Liver (tissue), 9 donors: ENCODE measurements around the gene YIPF5. TPM values are rescaled to one million over a fixed set of nuclear protein-coding genes. Genes with fewer than 3 reads are reported as not detected.

ENCODE experiments used
- DNase-seq: peaks from one replicate; pipeline ENCODE4 v3.0.0-alpha.2; 2017; ENCODE audit warnings: low spot score
- H3K27ac ChIP-seq, 2 donors: one replicate each; pipeline ENCODE4 v1.7.0; 2013; ENCODE audit warnings: inconsistent platforms in 2 of 2, low read length in 2 of 2, control low read depth in 1 of 2, low read depth in 1 of 2, mild to moderate bottlenecking in 1 of 2
- H3K27me3 ChIP-seq, 4 donors: one replicate each; pipeline versions ENCODE4 v1.6.1 to v1.7.0; 2013; ENCODE audit warnings: low read length in 3 of 4, inconsistent platforms in 1 of 4, mild to moderate bottlenecking in 1 of 4, moderate library complexity in 1 of 4; ENCODE audit not compliant: control insufficient read depth in 4 of 4, insufficient read depth in 4 of 4
- H3K36me3 ChIP-seq, 4 donors: one replicate each; pipeline versions ENCODE4 v1.6.1 to v1.7.0; 2013; ENCODE audit warnings: low read length in 3 of 4, mild to moderate bottlenecking in 3 of 4, low read depth in 1 of 4, moderate library complexity in 1 of 4; ENCODE audit not compliant: control insufficient read depth in 4 of 4, insufficient read depth in 3 of 4
- H3K4me1 ChIP-seq, 4 donors: one replicate each; pipeline versions ENCODE4 v1.6.1 to v1.7.0; 2013; ENCODE audit warnings: low read length in 3 of 4, mild to moderate bottlenecking in 3 of 4, moderate library complexity in 1 of 4; ENCODE audit not compliant: control insufficient read depth in 4 of 4, insufficient read depth in 4 of 4
- H3K4me3 ChIP-seq, 3 donors: one replicate each; pipeline versions ENCODE4 v1.6.1 to v1.7.0; 2013; ENCODE audit warnings: low read length in 3 of 3, control low read depth in 1 of 3, low read depth in 1 of 3, mild to moderate bottlenecking in 1 of 3
- H3K9ac ChIP-seq, 2 donors: one replicate each; pipeline ENCODE4 v1.7.0; 2013; ENCODE audit warnings: low read length in 2 of 2, mild to moderate bottlenecking in 2 of 2, moderate library complexity in 2 of 2, control low read depth in 1 of 2, low read depth in 1 of 2
- H3K9me3 ChIP-seq, 4 donors: one replicate each; pipeline versions ENCODE4 v1.6.1 to v1.7.0; 2013; ENCODE audit warnings: low read length in 3 of 4; ENCODE audit not compliant: control insufficient read depth in 4 of 4
- EGR1 ChIP-seq, 2 donors: IDR thresholded peaks; 2 replicates each; pipeline ENCODE4 v1.6.1; 2016 to 2018; ENCODE audit warnings: antibody characterized with exemption in 2 of 2, low read depth in 2 of 2
- GABPA ChIP-seq, 2 donors: IDR thresholded peaks in 1 of 2; conservative IDR thresholded peaks in 1 of 2; 2 replicates each; pipeline ENCODE4 v1.6.1; 2016; ENCODE audit warnings: antibody characterized with exemption in 2 of 2, mild to moderate bottlenecking in 1 of 2, moderate library complexity in 1 of 2
- HNF4A ChIP-seq, 2 donors: conservative IDR thresholded peaks; 2 replicates each; pipeline ENCODE4 v1.6.1; 2016; ENCODE audit warnings: antibody characterized with exemption in 2 of 2, mild to moderate bottlenecking in 2 of 2
- HNF4G ChIP-seq: IDR thresholded peaks from 2 replicates; pipeline ENCODE4 v1.6.1; 2016; ENCODE audit warnings: antibody characterized with exemption
- JUND ChIP-seq, 2 donors: IDR thresholded peaks; 2 replicates each; pipeline ENCODE4 v1.6.1; 2016; ENCODE audit warnings: antibody characterized with exemption in 2 of 2
- NR2F2 ChIP-seq: IDR thresholded peaks from 2 replicates; pipeline ENCODE4 v1.6.1; 2016; ENCODE audit warnings: antibody characterized with exemption
- RAD21 ChIP-seq, 2 donors: IDR thresholded peaks; 2 replicates each; pipeline ENCODE4 v1.6.1; 2016; ENCODE audit warnings: antibody characterized with exemption in 2 of 2, mild to moderate bottlenecking in 2 of 2
- YY1 ChIP-seq: IDR thresholded peaks from 2 replicates; pipeline ENCODE4 v1.6.1; 2016; ENCODE audit warnings: antibody characterized with exemption, mild to moderate bottlenecking
- WGBS: extraction: QIAGEN DNeasy Blood & Tissue Kit; methylation state at CpG from one replicate; pipeline ENCODE4 v1.1.7; 2013; 5-methylcytosine and 5-hydroxymethylcytosine counted together
- polyA plus RNA-seq, 2 donors: library from polyadenylated mRNA; stranded (reverse) in 1 of 2; unstranded in 1 of 2; fragments of 200-250 nt in 1 of 2; fragments of >200 nt in 1 of 2; fragmentation: Nextera tagmentation in 1 of 2; extraction: Ambion mirVana in 1 of 2; gene quantifications; one replicate each; pipeline versions ENCODE4 v1.2.1 to v1.2.3, GENCODE V29; 2013 to 2015
- total RNA-seq, 2 donors: library from RNA; depleted of rRNA; stranded (reverse); fragments of >200 nt; gene quantifications; one replicate each; pipeline ENCODE4 v1.2.3, GENCODE V29; 2014
- TF ChIP-seq, protein P1 (sequence below): IDR thresholded peaks from 2 replicates; pipeline ENCODE4 v1.6.1; 2016; ENCODE audit warnings: antibody characterized with exemption, mild to moderate bottlenecking
- TF ChIP-seq, protein P2 (sequence below): IDR thresholded peaks from 2 replicates; pipeline ENCODE4 v1.6.1; 2016; ENCODE audit warnings: antibody characterized with exemption
- TF ChIP-seq, protein P3 (sequence below): IDR thresholded peaks from 2 replicates; pipeline ENCODE4 v1.6.1; 2016; ENCODE audit warnings: antibody characterized with exemption
- TF ChIP-seq, protein P4 (sequence below): fragments of 150-350 bp; IDR thresholded peaks from 2 replicates; pipeline ENCODE4 v1.5.1; 2017; ENCODE audit warnings: improper control_type of control experiment, low read depth, low read length; ENCODE audit not compliant: missing input control
- donor health status: healthy.
- donor health status: healthy.
- donor health status: healthy.
- donor health status: healthy.
- donor health status: healthy.

Gene YIPF5
- total and polyA plus RNA-seq, 4 donors = 18.7 to 43.1 (median 20.6) TPM

DNA sequence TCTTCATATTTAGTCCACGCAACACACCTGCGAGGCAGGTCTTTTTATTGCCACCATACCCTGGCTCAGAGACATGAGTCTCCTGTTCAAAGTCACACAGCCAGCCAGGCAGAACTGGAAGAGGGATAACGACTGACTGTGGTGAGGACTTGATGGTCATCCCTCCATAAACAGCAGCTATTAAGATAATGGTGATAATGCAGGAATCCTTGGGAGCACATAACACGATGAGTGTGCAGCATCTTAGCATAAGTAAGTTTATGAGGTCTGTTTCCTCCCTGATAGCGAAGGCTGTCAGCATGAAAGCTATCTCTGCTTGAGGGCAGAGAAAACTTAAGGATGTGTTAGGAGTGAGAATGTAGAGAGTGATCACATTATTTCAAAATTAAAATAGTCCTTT, 31.1 kb upstream of the YIPF5 start:
- H3K27ac ChIP-seq = no peak overlapping the region
- H3K27me3 ChIP-seq = peaks cover 0 to 2% (median 0%) of the 10 kb centered on the region in 4 donors
- H3K4me3 ChIP-seq = no peak overlapping the region
- no peaks in the 10 kb centered on the region for H3K9me3 ChIP-seq
- no peak for DNase-seq
- no peaks in the 10 kb centered on the region for H3K36me3 ChIP-seq
- TF ChIP-seq, protein P1, sequence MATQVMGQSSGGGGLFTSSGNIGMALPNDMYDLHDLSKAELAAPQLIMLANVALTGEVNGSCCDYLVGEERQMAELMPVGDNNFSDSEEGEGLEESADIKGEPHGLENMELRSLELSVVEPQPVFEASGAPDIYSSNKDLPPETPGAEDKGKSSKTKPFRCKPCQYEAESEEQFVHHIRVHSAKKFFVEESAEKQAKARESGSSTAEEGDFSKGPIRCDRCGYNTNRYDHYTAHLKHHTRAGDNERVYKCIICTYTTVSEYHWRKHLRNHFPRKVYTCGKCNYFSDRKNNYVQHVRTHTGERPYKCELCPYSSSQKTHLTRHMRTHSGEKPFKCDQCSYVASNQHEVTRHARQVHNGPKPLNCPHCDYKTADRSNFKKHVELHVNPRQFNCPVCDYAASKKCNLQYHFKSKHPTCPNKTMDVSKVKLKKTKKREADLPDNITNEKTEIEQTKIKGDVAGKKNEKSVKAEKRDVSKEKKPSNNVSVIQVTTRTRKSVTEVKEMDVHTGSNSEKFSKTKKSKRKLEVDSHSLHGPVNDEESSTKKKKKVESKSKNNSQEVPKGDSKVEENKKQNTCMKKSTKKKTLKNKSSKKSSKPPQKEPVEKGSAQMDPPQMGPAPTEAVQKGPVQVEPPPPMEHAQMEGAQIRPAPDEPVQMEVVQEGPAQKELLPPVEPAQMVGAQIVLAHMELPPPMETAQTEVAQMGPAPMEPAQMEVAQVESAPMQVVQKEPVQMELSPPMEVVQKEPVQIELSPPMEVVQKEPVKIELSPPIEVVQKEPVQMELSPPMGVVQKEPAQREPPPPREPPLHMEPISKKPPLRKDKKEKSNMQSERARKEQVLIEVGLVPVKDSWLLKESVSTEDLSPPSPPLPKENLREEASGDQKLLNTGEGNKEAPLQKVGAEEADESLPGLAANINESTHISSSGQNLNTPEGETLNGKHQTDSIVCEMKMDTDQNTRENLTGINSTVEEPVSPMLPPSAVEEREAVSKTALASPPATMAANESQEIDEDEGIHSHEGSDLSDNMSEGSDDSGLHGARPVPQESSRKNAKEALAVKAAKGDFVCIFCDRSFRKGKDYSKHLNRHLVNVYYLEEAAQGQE = no peak
- TF ChIP-seq HNF4A (conservative IDR thresholded peaks at IDR 0.05) (no peak), JUND (IDR thresholded peaks at IDR 0.05) (no peak), NR2F2 (no peak), HNF4G (no peak)
- TF ChIP-seq, protein P2, sequence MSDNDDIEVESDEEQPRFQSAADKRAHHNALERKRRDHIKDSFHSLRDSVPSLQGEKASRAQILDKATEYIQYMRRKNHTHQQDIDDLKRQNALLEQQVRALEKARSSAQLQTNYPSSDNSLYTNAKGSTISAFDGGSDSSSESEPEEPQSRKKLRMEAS = no peak
- no peak overlapping the region for H3K9ac ChIP-seq
- H3K4me1 ChIP-seq = peaks cover 0 to 1% (median 0%) of the 10 kb centered on the region in 4 donors
- WGBS = 57% methylated on average over 5 of the region's 5 CpGs

DNA sequence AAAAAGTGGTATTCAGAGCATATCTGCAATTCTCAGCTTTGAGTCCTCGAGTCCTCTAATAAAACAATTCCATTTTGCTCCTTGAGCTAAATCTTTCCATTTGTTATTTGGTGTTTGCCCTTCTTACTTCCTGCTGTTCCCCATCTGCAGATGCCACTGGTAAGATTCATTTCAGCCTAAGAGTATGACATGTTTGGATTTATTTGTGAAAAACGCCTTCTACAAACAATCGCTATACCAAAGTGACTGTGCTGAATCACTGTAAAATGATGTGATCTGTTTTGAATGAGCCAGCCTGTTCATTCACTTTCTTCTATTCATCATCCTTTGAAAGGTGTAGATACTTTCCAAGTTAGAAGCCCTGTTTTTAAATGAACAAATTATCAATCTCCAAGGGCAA, 27.9 kb upstream of the YIPF5 start:
- peaks cover 0 to 7% (median 0%) of the 10 kb centered on the region in 4 donors for H3K27me3 ChIP-seq
- H3K9ac ChIP-seq = no peak overlapping the region
- no peak overlapping the region for H3K27ac ChIP-seq
- TF ChIP-seq RAD21 (IDR thresholded peaks at IDR 0.05) (no peak), EGR1 (IDR thresholded peaks at IDR 0.05; ENCODE audit: low read depth in 2 of 2) (no peak), NR2F2 (no peak), HNF4G (no peak), GABPA (IDR thresholded peaks at IDR 0.05 in 1 of 2, conservative IDR thresholded peaks at IDR 0.05 in 1 of 2) (no peak), HNF4A (conservative IDR thresholded peaks at IDR 0.05) (no peak), YY1 (no peak)
- TF ChIP-seq, protein P3, sequence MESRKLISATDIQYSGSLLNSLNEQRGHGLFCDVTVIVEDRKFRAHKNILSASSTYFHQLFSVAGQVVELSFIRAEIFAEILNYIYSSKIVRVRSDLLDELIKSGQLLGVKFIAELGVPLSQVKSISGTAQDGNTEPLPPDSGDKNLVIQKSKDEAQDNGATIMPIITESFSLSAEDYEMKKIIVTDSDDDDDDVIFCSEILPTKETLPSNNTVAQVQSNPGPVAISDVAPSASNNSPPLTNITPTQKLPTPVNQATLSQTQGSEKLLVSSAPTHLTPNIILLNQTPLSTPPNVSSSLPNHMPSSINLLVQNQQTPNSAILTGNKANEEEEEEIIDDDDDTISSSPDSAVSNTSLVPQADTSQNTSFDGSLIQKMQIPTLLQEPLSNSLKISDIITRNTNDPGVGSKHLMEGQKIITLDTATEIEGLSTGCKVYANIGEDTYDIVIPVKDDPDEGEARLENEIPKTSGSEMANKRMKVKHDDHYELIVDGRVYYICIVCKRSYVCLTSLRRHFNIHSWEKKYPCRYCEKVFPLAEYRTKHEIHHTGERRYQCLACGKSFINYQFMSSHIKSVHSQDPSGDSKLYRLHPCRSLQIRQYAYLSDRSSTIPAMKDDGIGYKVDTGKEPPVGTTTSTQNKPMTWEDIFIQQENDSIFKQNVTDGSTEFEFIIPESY = no peak
- TF ChIP-seq, protein P1 = no peak
- TF ChIP-seq, protein P4, sequence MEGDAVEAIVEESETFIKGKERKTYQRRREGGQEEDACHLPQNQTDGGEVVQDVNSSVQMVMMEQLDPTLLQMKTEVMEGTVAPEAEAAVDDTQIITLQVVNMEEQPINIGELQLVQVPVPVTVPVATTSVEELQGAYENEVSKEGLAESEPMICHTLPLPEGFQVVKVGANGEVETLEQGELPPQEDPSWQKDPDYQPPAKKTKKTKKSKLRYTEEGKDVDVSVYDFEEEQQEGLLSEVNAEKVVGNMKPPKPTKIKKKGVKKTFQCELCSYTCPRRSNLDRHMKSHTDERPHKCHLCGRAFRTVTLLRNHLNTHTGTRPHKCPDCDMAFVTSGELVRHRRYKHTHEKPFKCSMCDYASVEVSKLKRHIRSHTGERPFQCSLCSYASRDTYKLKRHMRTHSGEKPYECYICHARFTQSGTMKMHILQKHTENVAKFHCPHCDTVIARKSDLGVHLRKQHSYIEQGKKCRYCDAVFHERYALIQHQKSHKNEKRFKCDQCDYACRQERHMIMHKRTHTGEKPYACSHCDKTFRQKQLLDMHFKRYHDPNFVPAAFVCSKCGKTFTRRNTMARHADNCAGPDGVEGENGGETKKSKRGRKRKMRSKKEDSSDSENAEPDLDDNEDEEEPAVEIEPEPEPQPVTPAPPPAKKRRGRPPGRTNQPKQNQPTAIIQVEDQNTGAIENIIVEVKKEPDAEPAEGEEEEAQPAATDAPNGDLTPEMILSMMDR = no peak
- TF ChIP-seq, protein P2 = no peak
- no peak for DNase-seq
- no peaks in the 10 kb centered on the region for H3K4me1 ChIP-seq
- no peaks in the 10 kb centered on the region for H3K9me3 ChIP-seq
- 72% methylated on average over 3 of the region's 3 CpGs for WGBS
- H3K36me3 ChIP-seq = no peaks in the 10 kb centered on the region
- H3K4me3 ChIP-seq = no peak overlapping the region
